Stimulated activated CD8-positive, alpha-beta memory T cell treated with anti-CD3 and anti-CD28 coated beads, Interleukin-12 subunit alpha, Interleukin-12 subunit beta, amount 100 ng/mL, for 24 hours (primary cell): ENCODE measurements around the gene TIPARP.
A peak's percentile ranks its signal among the peaks of the same experiment; 100 is the strongest.

ENCODE experiments used
- DNase-seq: peaks from one replicate; pipeline ENCODE4 v3.0.0-alpha.2; 2020; ENCODE audit errors: extremely low read depth

The TIPARP gene

GRCh38 chr3:156674046-156674910 is at the start of gene TIPARP:
TIPARP (plus strand) TSS chr3:156674590; CDS start chr3:156677698, 3,108 bp downstream.
- DNase-seq = peak; percentile 96

GRCh38 chr3:156626104-156626503 is 48.3 kb upstream of the TIPARP start:
- no peak for DNase-seq

GRCh38 chr3:156627946-156628569 is 46.3 kb upstream of the TIPARP start:
- DNase-seq = no peak

- DNase-seq = no peak
These were observed 45.4 kb upstream of the TIPARP start for GRCh38 chr3:156628836-156629618.

GRCh38 chr3:156630081-156630772 is 44.2 kb upstream of the TIPARP start:
- DNase-seq = no peak

GRCh38 chr3:156630773-156631093 is 43.7 kb upstream of the TIPARP start:
- DNase-seq = no peak

- no peak for DNase-seq
These were observed 43.1 kb upstream of the TIPARP start for GRCh38 chr3:156631323-156631722.

GRCh38 chr3:156632601-156633000 is 41.8 kb upstream of the TIPARP start:
- DNase-seq = no peak

GRCh38 chr3:156633335-156633734 is 41.1 kb upstream of the TIPARP start:
- no peak for DNase-seq

- no peak for DNase-seq
These were observed 39.4 kb upstream of the TIPARP start for GRCh38 chr3:156635034-156635433.

- no peak for DNase-seq
These were observed 38.4 kb upstream of the TIPARP start for GRCh38 chr3:156635973-156636372.

GRCh38 chr3:156637480-156638022 is 36.8 kb upstream of the TIPARP start:
- no peak for DNase-seq

GRCh38 chr3:156638271-156638670 is 36.1 kb upstream of the TIPARP start:
- DNase-seq = no peak

- no peak for DNase-seq
These were observed 34.9 kb upstream of the TIPARP start for GRCh38 chr3:156639414-156640023.

GRCh38 chr3:156641618-156641975 is 32.8 kb upstream of the TIPARP start:
- DNase-seq = no peak

- no peak for DNase-seq
These were observed 31.4 kb upstream of the TIPARP start for GRCh38 chr3:156642750-156643728.

GRCh38 chr3:156643729-156644389 is 30.5 kb upstream of the TIPARP start:
- DNase-seq = no peak

- DNase-seq = no peak
These were observed 29.4 kb upstream of the TIPARP start for GRCh38 chr3:156644958-156645357.

- DNase-seq = no peak
These were observed 27.4 kb upstream of the TIPARP start for GRCh38 chr3:156646958-156647357.

GRCh38 chr3:156648086-156648485 is 26.3 kb upstream of the TIPARP start:
- no peak for DNase-seq
